GM12801 (cell line): ENCODE results near the gene SRRM3.

Source experiments
- TF ChIP-seq, protein P1 (sequence below): IDR thresholded peaks from one replicate; pipeline ENCODE4 v1.5.1; 2011; ENCODE audit warnings: control low read depth; ENCODE audit not compliant: insufficient read length; ENCODE audit errors: extremely low read depth

The SRRM3 gene

GRCh38 chr7:76193466-76193865 lies 8.2 kb upstream of the SRRM3 start:
- TF ChIP-seq, protein P1, sequence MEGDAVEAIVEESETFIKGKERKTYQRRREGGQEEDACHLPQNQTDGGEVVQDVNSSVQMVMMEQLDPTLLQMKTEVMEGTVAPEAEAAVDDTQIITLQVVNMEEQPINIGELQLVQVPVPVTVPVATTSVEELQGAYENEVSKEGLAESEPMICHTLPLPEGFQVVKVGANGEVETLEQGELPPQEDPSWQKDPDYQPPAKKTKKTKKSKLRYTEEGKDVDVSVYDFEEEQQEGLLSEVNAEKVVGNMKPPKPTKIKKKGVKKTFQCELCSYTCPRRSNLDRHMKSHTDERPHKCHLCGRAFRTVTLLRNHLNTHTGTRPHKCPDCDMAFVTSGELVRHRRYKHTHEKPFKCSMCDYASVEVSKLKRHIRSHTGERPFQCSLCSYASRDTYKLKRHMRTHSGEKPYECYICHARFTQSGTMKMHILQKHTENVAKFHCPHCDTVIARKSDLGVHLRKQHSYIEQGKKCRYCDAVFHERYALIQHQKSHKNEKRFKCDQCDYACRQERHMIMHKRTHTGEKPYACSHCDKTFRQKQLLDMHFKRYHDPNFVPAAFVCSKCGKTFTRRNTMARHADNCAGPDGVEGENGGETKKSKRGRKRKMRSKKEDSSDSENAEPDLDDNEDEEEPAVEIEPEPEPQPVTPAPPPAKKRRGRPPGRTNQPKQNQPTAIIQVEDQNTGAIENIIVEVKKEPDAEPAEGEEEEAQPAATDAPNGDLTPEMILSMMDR: no peak

DNA sequence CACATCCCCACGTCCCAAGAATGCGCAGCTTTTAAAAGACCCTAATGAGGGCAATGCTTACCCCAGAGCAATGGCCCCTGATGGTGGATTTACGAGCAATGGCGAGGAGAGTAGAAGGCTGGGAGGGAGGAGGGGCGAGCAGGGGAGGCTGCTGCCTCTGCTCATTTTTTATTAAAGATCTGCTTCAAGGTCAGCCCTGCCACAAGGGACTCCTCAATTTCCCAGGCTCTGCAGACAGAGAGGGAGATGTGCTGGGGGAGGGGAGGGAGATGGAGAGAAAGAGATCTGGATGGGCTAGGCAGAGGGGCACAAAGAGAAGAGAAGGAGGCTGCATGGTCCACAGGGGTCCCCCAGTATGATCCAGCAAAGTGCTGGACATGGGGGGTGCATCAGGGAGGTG lies 7.8 kb upstream of the SRRM3 start:
- TF ChIP-seq, protein P1: no peak

GRCh38 chr7:76196786-76197185 lies 4.9 kb upstream of the SRRM3 start:
- TF ChIP-seq, protein P1: no peak

DNA sequence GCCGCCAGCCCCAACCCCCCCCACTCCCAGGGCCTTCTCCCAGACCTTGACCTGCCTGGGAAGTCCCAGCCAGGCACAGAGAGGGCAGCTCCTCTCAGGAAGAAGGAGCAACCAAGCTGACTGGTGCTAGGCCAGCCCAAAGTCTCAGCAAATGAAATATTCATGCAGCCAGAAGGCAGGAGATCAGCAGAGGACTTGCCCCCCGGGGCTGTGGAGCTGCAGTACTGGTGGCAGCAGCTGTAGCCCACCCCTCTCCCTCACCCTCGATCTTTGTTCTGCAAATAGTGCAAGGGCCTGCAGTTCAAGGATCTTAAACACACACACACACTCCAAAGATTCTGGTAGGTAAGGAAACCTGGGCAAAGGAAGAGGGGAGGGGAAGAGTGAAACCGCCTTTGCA lies 3.5 kb upstream of the SRRM3 start:
- TF ChIP-seq, protein P1: no peak

- TF ChIP-seq, protein P1: no peak
Observed at GRCh38 chr7:76202666-76203030, 952 bp downstream of the SRRM3 start.

- TF ChIP-seq, protein P1: no peak
Observed at GRCh38 chr7:76204147-76204546, 2.5 kb downstream of the SRRM3 start.

GRCh38 chr7:76206633-76207032 lies 4.9 kb downstream of the SRRM3 start:
- TF ChIP-seq, protein P1: no peak

- TF ChIP-seq, protein P1: no peak
Observed at GRCh38 chr7:76209310-76209709, 7.6 kb downstream of the SRRM3 start.
